ENCODE results near the gene TRIM47. TPM values are rescaled to one million over a fixed set of nuclear protein-coding genes. Genes with fewer than 3 reads are reported as not detected.

The TRIM47 gene
- total RNA-seq, 6 experiments from 2014 or later, result 9.1 to 27.0 (median 21.5) TPM

DNA sequence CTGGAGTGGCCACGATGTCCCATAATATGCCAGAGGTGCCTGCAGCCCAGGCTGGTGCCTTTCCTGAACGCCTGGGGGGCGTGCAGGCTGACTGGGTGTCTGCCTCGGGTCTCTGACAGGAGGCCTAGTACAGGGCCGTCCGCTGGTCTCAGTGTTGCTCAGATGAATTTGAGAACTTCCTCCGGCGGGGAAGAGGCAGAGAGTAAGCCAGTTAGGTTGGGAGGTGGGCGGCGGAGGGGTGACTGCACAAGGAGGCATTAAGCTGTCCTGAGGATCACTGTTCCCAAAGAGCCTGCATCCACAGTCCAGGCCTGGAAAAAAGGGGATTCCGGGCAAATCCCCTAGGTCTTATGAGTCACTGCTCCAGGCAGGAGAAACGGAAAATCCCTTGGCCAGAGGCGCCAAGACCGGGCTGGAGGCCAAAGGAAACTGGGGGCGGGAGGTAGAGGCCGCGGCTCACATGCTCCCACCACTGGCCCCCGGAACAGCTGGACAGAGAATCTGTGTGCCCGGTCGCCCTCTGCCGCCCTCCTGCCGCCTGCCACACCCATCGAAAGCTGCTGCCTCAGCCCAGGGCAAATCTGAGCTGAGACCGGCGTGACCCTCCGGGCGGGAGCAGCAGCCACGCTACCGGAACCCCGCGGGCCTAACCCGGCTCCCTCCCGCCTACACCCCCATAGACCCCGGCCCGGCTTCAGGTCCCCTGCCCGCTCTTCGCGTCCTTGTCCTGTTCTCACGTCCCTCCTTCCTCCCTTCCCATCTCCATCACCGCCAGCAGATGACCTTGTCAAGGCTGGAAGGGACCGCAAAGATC, 1.2 kb downstream of the TRIM47 start:
- TF ChIP-seq POLR2A (IDR thresholded peaks at IDR 0.05), result no peak
- TF ChIP-seq, protein P1, sequence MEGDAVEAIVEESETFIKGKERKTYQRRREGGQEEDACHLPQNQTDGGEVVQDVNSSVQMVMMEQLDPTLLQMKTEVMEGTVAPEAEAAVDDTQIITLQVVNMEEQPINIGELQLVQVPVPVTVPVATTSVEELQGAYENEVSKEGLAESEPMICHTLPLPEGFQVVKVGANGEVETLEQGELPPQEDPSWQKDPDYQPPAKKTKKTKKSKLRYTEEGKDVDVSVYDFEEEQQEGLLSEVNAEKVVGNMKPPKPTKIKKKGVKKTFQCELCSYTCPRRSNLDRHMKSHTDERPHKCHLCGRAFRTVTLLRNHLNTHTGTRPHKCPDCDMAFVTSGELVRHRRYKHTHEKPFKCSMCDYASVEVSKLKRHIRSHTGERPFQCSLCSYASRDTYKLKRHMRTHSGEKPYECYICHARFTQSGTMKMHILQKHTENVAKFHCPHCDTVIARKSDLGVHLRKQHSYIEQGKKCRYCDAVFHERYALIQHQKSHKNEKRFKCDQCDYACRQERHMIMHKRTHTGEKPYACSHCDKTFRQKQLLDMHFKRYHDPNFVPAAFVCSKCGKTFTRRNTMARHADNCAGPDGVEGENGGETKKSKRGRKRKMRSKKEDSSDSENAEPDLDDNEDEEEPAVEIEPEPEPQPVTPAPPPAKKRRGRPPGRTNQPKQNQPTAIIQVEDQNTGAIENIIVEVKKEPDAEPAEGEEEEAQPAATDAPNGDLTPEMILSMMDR (IDR thresholded peaks at IDR 0.05), result peak in 1 of 4 donors; percentile 9
- peak overlapping the region; percentile 67 to 89 (median 76) for H3K27ac ChIP-seq
- DNase-seq (peak; percentile 88 to 92 (median 90)), ATAC-seq (peak; percentile 62 to 67 (median 64))
- H3K36me3 ChIP-seq, result peaks cover 0 to 7% (median 0%) of the 10 kb centered on the region in 4 donors
- WGBS (ENCODE audit: insufficient coverage, low coverage, low lambda C conversion rate, missing lambda C conversion rate), result 2% methylated on average over 9 of the region's 41 CpGs
- peak overlapping the region; percentile 61 to 70 (median 66) for H3K4me3 ChIP-seq
- intact Hi-C loops (cut with DNase I), result no loop called here
- H3K27me3 ChIP-seq, result no peaks in the 10 kb centered on the region
- H3K9me3 ChIP-seq, result no peaks in the 10 kb centered on the region
- H3K4me1 ChIP-seq, result peaks cover 0 to 38% (median 9%) of the 10 kb centered on the region in 4 donors

GRCh38 chr17:75876190-75876937, 2.0 kb downstream of the TRIM47 start:
- 28% methylated on average over 3 of the region's 26 CpGs for WGBS (ENCODE audit: insufficient coverage, low coverage, low lambda C conversion rate, missing lambda C conversion rate)
- Histone ChIP-seq H3K27ac (peak overlapping the region; percentile 67 to 89 (median 76)), H3K9me3 (no peaks in the 10 kb centered on the region), H3K4me1 (peaks cover 0 to 38% (median 9%) of the 10 kb centered on the region in 4 donors), H3K4me3 (peak overlapping the region; percentile 61 to 70 (median 66)), H3K36me3 (peaks cover 0 to 7% (median 0%) of the 10 kb centered on the region in 4 donors), H3K27me3 (no peaks in the 10 kb centered on the region)
- ATAC-seq (peak; percentile 49 to 73 (median 64)), DNase-seq (peak; percentile 81 to 88 (median 82))
- TF ChIP-seq, protein P1 (IDR thresholded peaks at IDR 0.05), result no peak
- no peak for TF ChIP-seq POLR2A (IDR thresholded peaks at IDR 0.05)
- intact Hi-C loops (cut with DNase I), result no loop called here

DNA sequence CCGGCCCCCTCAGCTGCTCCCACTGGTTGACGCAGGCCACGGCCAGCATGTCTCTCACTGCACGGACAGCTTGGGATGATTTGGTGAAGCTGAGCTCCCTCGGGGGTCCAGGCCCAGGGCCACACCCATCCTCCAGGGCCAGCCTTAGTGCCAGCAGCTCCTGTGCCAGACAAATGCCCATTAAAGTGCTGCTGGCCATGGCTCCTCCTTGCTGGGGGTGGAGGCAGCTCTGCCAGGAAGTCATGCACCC, 2.5 kb downstream of the TRIM47 start:
- H3K27me3 ChIP-seq, result no peaks in the 10 kb centered on the region
- H3K4me3 ChIP-seq, result peak overlapping the region; percentile 61 to 70 (median 66)
- no peaks in the 10 kb centered on the region for H3K9me3 ChIP-seq
- DNase-seq (no peak), ATAC-seq (peak in 3 of 4 donors; percentile 19 to 52 (median 45))
- peaks cover 0 to 38% (median 9%) of the 10 kb centered on the region in 4 donors for H3K4me1 ChIP-seq
- WGBS (ENCODE audit: insufficient coverage, low coverage, low lambda C conversion rate, missing lambda C conversion rate), result 0% methylated on average over 1 of the region's 5 CpGs
- H3K36me3 ChIP-seq, result peaks cover 0 to 7% (median 0%) of the 10 kb centered on the region in 4 donors
- intact Hi-C loops (cut with DNase I), result no loop called here
- TF ChIP-seq, protein P1 (IDR thresholded peaks at IDR 0.05), result no peak
- peak; percentile 9 for TF ChIP-seq POLR2A (IDR thresholded peaks at IDR 0.05)
- peak overlapping the region; percentile 67 to 89 (median 76) for H3K27ac ChIP-seq

DNA sequence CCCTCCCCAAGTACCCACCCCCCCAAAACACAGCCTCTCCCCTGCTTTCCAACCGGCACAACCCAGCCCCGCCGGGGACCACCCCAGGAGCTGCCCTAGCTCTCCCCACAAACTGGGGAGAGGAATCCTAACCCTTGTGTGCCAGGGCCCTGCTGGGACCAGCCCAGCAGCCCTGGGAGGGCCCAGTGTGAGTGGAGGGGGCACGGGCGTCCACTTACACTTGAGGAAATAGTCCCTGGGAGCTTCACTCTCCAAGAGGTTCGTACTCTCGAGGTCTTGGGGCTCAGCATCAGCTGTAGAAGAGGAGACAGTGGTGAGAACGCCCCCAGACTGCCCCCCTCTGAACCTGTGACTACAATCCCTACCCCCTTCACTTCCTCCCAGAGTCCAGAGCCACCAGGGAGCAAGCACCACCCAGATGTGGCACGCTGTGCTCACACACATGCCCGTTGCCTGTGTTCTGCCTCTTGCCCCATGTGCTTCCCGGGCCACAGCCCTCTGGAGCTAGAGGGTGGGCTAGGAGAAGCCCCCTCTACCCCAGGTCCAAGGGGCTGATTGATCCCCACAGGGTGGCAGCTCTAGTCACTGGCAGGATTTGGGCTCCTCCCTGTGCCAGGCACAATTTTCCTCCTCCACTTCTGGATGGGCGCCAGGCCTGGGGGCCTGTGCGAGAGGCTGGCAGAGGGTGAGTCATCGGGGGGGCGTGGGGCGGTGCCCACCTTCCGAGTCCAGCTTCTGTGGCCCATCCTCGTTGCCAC, 3.0 kb downstream of the TRIM47 start:
- Histone ChIP-seq H3K27me3 (no peaks in the 10 kb centered on the region), H3K4me1 (peaks cover 0 to 38% (median 9%) of the 10 kb centered on the region in 4 donors), H3K36me3 (peaks cover 0 to 7% (median 0%) of the 10 kb centered on the region in 4 donors), H3K27ac (peak overlapping the region; percentile 67 to 89 (median 76)), H3K9me3 (no peaks in the 10 kb centered on the region), H3K4me3 (no peak overlapping the region)
- no peak for DNase-seq
- WGBS (ENCODE audit: insufficient coverage, low coverage, low lambda C conversion rate, missing lambda C conversion rate), result 0% methylated on average over 1 of the region's 18 CpGs
- TF ChIP-seq POLR2A (IDR thresholded peaks at IDR 0.05), result no peak
- TF ChIP-seq, protein P1 (IDR thresholded peaks at IDR 0.05), result no peak
- no peak for ATAC-seq
- intact Hi-C loops (cut with DNase I), result no loop called here
